Nucleus accumbens (tissue), 56 donors: ENCODE data around the gene HMGXB3.
"Not testable (repeated sequence)": the region's sequence is repeated elsewhere in the genome, so short reads cannot be mapped to it uniquely, and the experiment has no call there.

Experiments
- DNase-seq, 56 donors: peaks; one replicate each; lab custom pipeline; 2025; lab: John Stamatoyannopoulos, UW

Gene HMGXB3

GRCh38 chr5:150046031-150046430, 45.5 kb downstream of the HMGXB3 start:
- no peak for DNase-seq

- DNase-seq = not testable (repeated sequence)
These were observed 49.8 kb downstream of the HMGXB3 start for GRCh38 chr5:150050172-150050811.

GRCh38 chr5:150051657-150052195, 51.2 kb downstream of the HMGXB3 start:
- no peak for DNase-seq

- DNase-seq = no peak
These were observed 51.9 kb downstream of the HMGXB3 start for GRCh38 chr5:150052226-150052955.

GRCh38 chr5:150052956-150053712, 52.6 kb downstream of the HMGXB3 start:
- no peak for DNase-seq

- DNase-seq = no peak
These were observed 53.3 kb downstream of the HMGXB3 start for GRCh38 chr5:150053713-150054392.

GRCh38 chr5:150054569-150054968, 54.0 kb downstream of the HMGXB3 start:
- no peak for DNase-seq

GRCh38 chr5:150055326-150056074, 55.0 kb downstream of the HMGXB3 start:
- DNase-seq = no peak

- DNase-seq = no peak
These were observed 55.5 kb downstream of the HMGXB3 start for GRCh38 chr5:150056075-150056443.

GRCh38 chr5:150057052-150057451, 56.5 kb downstream of the HMGXB3 start:
- no peak for DNase-seq

- DNase-seq = no peak
These were observed 57.0 kb downstream of the HMGXB3 start for GRCh38 chr5:150057511-150057910.

GRCh38 chr5:150057996-150058395, 57.5 kb downstream of the HMGXB3 start:
- DNase-seq = no peak

GRCh38 chr5:150058480-150059126, 58.1 kb downstream of the HMGXB3 start:
- peak in 9 of 56 donors; percentile 19 to 49 (median 23) for DNase-seq

- no peak for DNase-seq
These were observed 59.1 kb downstream of the HMGXB3 start for GRCh38 chr5:150059623-150060022.

- no peak for DNase-seq
These were observed 59.9 kb downstream of the HMGXB3 start for GRCh38 chr5:150060471-150060870.

- DNase-seq = no peak
These were observed 61.0 kb downstream of the HMGXB3 start for GRCh38 chr5:150061538-150061995.

- no peak for DNase-seq
These were observed 61.8 kb downstream of the HMGXB3 start for GRCh38 chr5:150062216-150062922.

- DNase-seq = no peak
These were observed 63.1 kb downstream of the HMGXB3 start for GRCh38 chr5:150063638-150064037.
